ENCODE measurements around the gene KRI1. TPM values are rescaled to one million over a fixed set of nuclear protein-coding genes. Genes with fewer than 3 reads are reported as not detected.

The KRI1 gene
- total and polyA plus RNA-seq, 8 donors: 18.6 to 38.0 (median 34.3) TPM

- Histone ChIP-seq H3K4me1 (peaks cover 0 to 62% of the 10 kb centered on the region in 2 donors), H3K9me3 (no peaks in the 10 kb centered on the region), H3K4me3 (no peak overlapping the region), H3K27me3 (no peaks in the 10 kb centered on the region), H3K27ac (peak overlapping the region in 1 of 2 donors; percentile 93), H3K36me3 (no peaks in the 10 kb centered on the region)
- ATAC-seq: peak; percentile 30
- DNase-seq: peak in 1 of 4 donors; percentile 78
- intact Hi-C loops (cut with DNase I): no loop called here
- TF ChIP-seq CTCF (IDR thresholded peaks at IDR 0.05): no peak
Measured at GRCh38 chr19:10593820-10594637, 28.2 kb upstream of the KRI1 start.

- Histone ChIP-seq H3K4me3 (no peak overlapping the region), H3K27me3 (peaks cover 0 to 3% of the 10 kb centered on the region in 2 donors), H3K27ac (peak overlapping the region in 1 of 2 donors; percentile 93), H3K4me1 (peaks cover 0 to 62% of the 10 kb centered on the region in 2 donors), H3K9me3 (no peaks in the 10 kb centered on the region), H3K36me3 (no peaks in the 10 kb centered on the region)
- no peak for TF ChIP-seq CTCF (IDR thresholded peaks at IDR 0.05)
- no peak for DNase-seq
- intact Hi-C loops (cut with DNase I): no loop called here
- no peak for ATAC-seq
Measured at GRCh38 chr19:10593148-10593547, 27.3 kb upstream of the KRI1 start.

GRCh38 chr19:10587839-10588150 lies 22.0 kb upstream of the KRI1 start:
- no peaks in the 10 kb centered on the region for H3K36me3 ChIP-seq
- no peak overlapping the region for H3K4me3 ChIP-seq
- ATAC-seq: no peak
- TF ChIP-seq CTCF (IDR thresholded peaks at IDR 0.05): no peak
- no peaks in the 10 kb centered on the region for H3K9me3 ChIP-seq
- DNase-seq: no peak
- peaks cover 0 to 21% of the 10 kb centered on the region in 2 donors for H3K27me3 ChIP-seq
- H3K4me1 ChIP-seq: peaks cover 0 to 24% of the 10 kb centered on the region in 2 donors
- no peak overlapping the region for H3K27ac ChIP-seq
- intact Hi-C loops (cut with DNase I): loop anchor here in 1 of 2 donors (10.0 kb wide), 1 partner anchor 57 kb away; no protein-coding TSS in a partner anchor

GRCh38 chr19:10587022-10587838 lies 21.4 kb upstream of the KRI1 start, which contains the start of gene AP1M2:
AP1M2 (minus strand) TSS chr19:10587312; CDS start chr19:10587231, 81 bp downstream.
- ATAC-seq: peak; percentile 88
- H3K27ac ChIP-seq: no peak within 1 kb of the TSS

More at GRCh38 chr19:10587022-10587838, 21.4 kb upstream of the KRI1 start, which contains the start of gene AP1M2:
- Histone ChIP-seq H3K9me3 (no peaks in the 10 kb centered on the region), H3K36me3 (no peaks in the 10 kb centered on the region), H3K4me1 (peaks cover 0 to 19% of the 10 kb centered on the region in 2 donors), H3K27me3 (peaks cover 0 to 21% of the 10 kb centered on the region in 2 donors), H3K4me3 (peak within 1 kb of the TSS; percentile 29 to 48)
- intact Hi-C loops (cut with DNase I): loop anchor here in 1 of 2 donors (10.0 kb wide), 1 partner anchor 58 kb away; no protein-coding TSS in a partner anchor
- peak in 2 of 4 donors; percentile 40 to 85 for DNase-seq
- TF ChIP-seq CTCF (IDR thresholded peaks at IDR 0.05): no peak

Data from left lung (tissue), 10 donors.